NT2/D1 (cell line): ENCODE data around the gene BTG1.

ENCODE experiments used
- DNase-seq: peaks from one replicate; pipeline ENCODE4 v3.0.0-alpha.2; 2011; ENCODE audit warnings: low read depth, low spot score
- H3K27me3 ChIP-seq: 2 replicates; pipeline ENCODE4 v1.6.0; 2011; ENCODE audit warnings: mild to moderate bottlenecking; ENCODE audit not compliant: insufficient read length, insufficient read depth
- H3K36me3 ChIP-seq: 2 replicates; pipeline ENCODE4 v1.6.1; 2011; ENCODE audit warnings: mild to moderate bottlenecking, low read length, mixed read lengths; ENCODE audit not compliant: insufficient read depth, insufficient read length
- H3K4me1 ChIP-seq: 2 replicates; pipeline ENCODE4 v1.5.1; 2011; ENCODE audit not compliant: insufficient read depth, insufficient read length
- H3K4me3 ChIP-seq: 2 replicates; pipeline ENCODE4 v1.5.1; 2011; ENCODE audit warnings: low read depth; ENCODE audit not compliant: insufficient read length
- H3K9ac ChIP-seq: 2 replicates; pipeline ENCODE4 v1.6.0; 2011; ENCODE audit warnings: low read depth; ENCODE audit not compliant: insufficient read length
- H3K9me3 ChIP-seq: 2 replicates; pipeline ENCODE4 v1.5.1; 2011; ENCODE audit warnings: mild to moderate bottlenecking, low read length; ENCODE audit not compliant: insufficient read depth
- SUZ12 ChIP-seq: IDR thresholded peaks from 2 replicates; pipeline ENCODE4 v1.6.1; 2011; ENCODE audit not compliant: insufficient read length, insufficient read depth; ENCODE audit errors: extremely low read depth
- YY1 ChIP-seq: IDR thresholded peaks from 2 replicates; pipeline ENCODE4 v1.6.1; 2011; ENCODE audit not compliant: insufficient read length, insufficient read depth
- ZNF274 ChIP-seq: IDR thresholded peaks from 2 replicates; pipeline ENCODE4 v1.6.1; 2011; ENCODE audit warnings: mild to moderate bottlenecking, low read depth, low read length

The BTG1 gene

GRCh38 chr12:92132288-92132687 is 13.4 kb downstream of the BTG1 start:
- no peak for DNase-seq
- no peak overlapping the region for H3K4me3 ChIP-seq
- H3K36me3 ChIP-seq: no peaks in the 10 kb centered on the region
- no peaks in the 10 kb centered on the region for H3K27me3 ChIP-seq
- no peaks in the 10 kb centered on the region for H3K9me3 ChIP-seq
- H3K9ac ChIP-seq: no peak overlapping the region
- TF ChIP-seq SUZ12: no peak
- TF ChIP-seq YY1: no peak
- TF ChIP-seq ZNF274: no peak
- no peaks in the 10 kb centered on the region for H3K4me1 ChIP-seq

GRCh38 chr12:92130999-92131398 is 14.6 kb downstream of the BTG1 start:
- Histone ChIP-seq H3K4me1 (no peaks in the 10 kb centered on the region), H3K9me3 (no peaks in the 10 kb centered on the region), H3K9ac (no peak overlapping the region), H3K36me3 (no peaks in the 10 kb centered on the region), H3K4me3 (no peak overlapping the region), H3K27me3 (no peaks in the 10 kb centered on the region)
- no peak for DNase-seq
- TF ChIP-seq ZNF274 (no peak), YY1 (no peak), SUZ12 (no peak)

- Histone ChIP-seq H3K27me3 (no peaks in the 10 kb centered on the region), H3K9ac (no peak overlapping the region), H3K4me3 (no peak overlapping the region), H3K4me1 (no peaks in the 10 kb centered on the region), H3K36me3 (no peaks in the 10 kb centered on the region), H3K9me3 (no peaks in the 10 kb centered on the region)
- TF ChIP-seq ZNF274 (no peak), SUZ12 (no peak), YY1 (no peak)
- no peak for DNase-seq
Observed at GRCh38 chr12:92129609-92130008, 16.0 kb downstream of the BTG1 start.

GRCh38 chr12:92128612-92129011 is 17.0 kb downstream of the BTG1 start:
- no peaks in the 10 kb centered on the region for H3K36me3 ChIP-seq
- TF ChIP-seq YY1: no peak
- TF ChIP-seq SUZ12: no peak
- TF ChIP-seq ZNF274: no peak
- H3K4me1 ChIP-seq: no peaks in the 10 kb centered on the region
- H3K9ac ChIP-seq: no peak overlapping the region
- DNase-seq: no peak
- no peaks in the 10 kb centered on the region for H3K9me3 ChIP-seq
- no peaks in the 10 kb centered on the region for H3K27me3 ChIP-seq
- no peak overlapping the region for H3K4me3 ChIP-seq

- no peaks in the 10 kb centered on the region for H3K4me1 ChIP-seq
- no peak overlapping the region for H3K4me3 ChIP-seq
- no peaks in the 10 kb centered on the region for H3K36me3 ChIP-seq
- H3K9me3 ChIP-seq: no peaks in the 10 kb centered on the region
- no peak overlapping the region for H3K9ac ChIP-seq
- no peaks in the 10 kb centered on the region for H3K27me3 ChIP-seq
- TF ChIP-seq YY1 (no peak), SUZ12 (no peak), ZNF274 (no peak)
- DNase-seq: no peak
Observed at GRCh38 chr12:92124689-92125029, 21.0 kb downstream of the BTG1 start.

DNA sequence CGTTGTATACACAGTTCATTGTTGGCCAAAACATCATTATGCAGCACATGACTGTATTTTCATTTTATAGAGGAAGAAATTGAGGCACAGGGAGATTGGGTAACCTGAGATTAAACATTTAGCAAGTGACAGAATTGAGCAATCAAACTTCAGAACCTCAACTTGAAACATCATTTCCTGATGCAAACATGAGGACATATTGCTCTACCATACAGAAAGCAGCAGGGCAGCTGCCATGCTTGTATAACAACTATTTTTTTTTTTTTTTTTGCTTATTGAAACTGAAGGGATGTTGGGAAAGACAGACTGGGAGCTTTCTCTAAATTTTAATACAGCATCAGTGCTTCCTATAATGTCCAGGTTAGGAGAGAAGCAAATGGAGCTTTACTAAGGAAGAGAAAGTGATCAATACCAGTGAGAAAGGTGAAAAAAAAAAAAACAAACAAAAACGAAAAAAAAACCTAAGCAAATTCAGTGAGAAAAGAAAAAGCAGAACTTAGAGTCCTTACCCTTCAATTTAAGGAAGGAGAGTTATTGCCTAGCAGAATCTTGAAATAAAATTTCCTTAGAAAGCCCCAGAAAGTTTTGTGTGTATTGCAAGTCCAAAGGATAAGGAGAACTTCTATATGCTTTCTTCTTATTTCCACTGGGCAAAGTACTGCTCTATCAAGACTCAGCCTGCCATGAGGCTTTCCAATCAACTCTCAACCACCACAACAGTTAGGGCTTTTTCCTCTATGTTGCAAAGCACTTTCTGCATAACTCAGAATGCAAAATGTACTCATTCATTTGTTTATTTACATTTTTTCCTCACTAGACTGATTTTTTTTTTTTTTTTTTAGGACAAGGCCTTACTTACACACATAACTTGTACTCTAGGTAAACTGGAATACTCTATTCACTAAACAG is 21.6 kb downstream of the BTG1 start:
- Histone ChIP-seq H3K9ac (no peak overlapping the region), H3K9me3 (no peaks in the 10 kb centered on the region), H3K27me3 (no peaks in the 10 kb centered on the region), H3K4me1 (no peaks in the 10 kb centered on the region), H3K36me3 (no peaks in the 10 kb centered on the region), H3K4me3 (no peak overlapping the region)
- no peak for DNase-seq
- TF ChIP-seq YY1 (no peak), SUZ12 (no peak), ZNF274 (no peak)

DNA sequence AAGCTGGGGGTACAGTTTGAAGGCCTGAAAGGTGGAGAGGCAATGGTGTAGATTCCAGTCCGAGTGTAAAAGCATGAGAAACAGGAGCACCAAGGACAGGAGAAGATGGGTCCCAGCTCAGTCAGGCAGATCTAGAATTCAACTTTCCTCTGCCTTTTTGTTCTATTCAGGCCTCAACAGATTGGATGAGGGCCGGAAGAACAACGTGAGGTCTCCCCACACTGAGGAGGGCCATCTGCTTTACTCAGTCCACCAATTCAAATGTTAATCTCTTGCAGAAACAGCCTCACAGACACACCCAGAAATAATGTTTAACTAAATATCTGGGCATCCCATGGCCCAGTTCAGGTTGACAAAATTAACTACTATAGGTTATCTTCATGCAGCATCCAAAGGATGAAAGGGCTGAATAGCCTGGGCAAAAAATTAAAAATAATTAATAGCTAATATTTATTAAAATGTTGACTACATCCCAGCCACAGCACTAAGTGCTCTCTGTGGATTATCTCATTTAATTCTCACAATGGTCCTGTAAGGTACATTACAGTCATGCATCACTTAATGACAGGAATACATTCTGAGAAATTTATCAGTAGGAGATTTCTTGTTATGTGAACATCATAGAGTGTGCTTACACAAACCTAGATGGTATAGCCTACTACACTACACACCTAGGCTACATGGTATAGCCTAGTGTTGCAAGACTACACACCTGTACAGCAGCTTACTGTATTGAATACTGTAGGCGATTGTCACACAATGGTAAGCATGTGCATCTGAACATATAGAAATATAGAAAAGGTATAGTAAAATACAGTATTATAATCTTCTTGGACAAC is 22.5 kb downstream of the BTG1 start:
- no peak overlapping the region for H3K4me3 ChIP-seq
- TF ChIP-seq YY1 (no peak), ZNF274 (no peak), SUZ12 (no peak)

More for the DNA sequence above, 22.5 kb downstream of the BTG1 start:
- no peaks in the 10 kb centered on the region for H3K27me3 ChIP-seq
- no peaks in the 10 kb centered on the region for H3K4me1 ChIP-seq
- no peak for DNase-seq
- H3K9ac ChIP-seq: no peak overlapping the region
- H3K9me3 ChIP-seq: no peaks in the 10 kb centered on the region
- H3K36me3 ChIP-seq: no peaks in the 10 kb centered on the region
